ENCODE results near the gene IGFBP7.

The IGFBP7 gene

GRCh38 chr4:57044996-57045395 is 65.2 kb downstream of the IGFBP7 start:
- no peak overlapping the region for H3K4me3 ChIP-seq (replicated peaks; ENCODE audit: low read depth, low read length)
- TF ChIP-seq CTCF (IDR thresholded peaks at IDR 0.05; ENCODE audit: low read length, missing control alignments): no peak
- peak; percentile 49 for DNase-seq (ENCODE audit: low read depth)

DNA sequence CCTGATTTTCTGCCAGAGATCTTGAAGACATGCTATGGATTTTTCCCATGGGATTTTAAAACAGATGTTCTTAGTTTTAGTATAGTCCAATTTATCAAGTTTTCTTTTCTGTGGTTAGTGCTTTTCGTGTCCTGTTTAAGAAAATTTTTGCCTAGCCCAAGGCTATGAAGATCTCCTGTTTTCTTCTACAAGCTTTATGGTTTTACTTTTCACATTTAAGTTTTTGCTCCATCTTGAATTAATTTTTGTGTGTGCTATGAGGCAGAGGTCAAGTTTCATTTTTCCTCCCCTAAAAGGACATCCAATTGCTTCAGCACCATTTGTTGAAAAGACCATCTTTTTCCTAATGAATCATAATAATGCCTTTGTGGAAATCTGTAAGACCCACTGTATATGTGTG is 65.9 kb downstream of the IGFBP7 start:
- no peak for DNase-seq (ENCODE audit: low read depth)
- no peak overlapping the region for H3K4me3 ChIP-seq (replicated peaks; ENCODE audit: low read depth, low read length)

GRCh38 chr4:57043347-57044251 is 66.6 kb downstream of the IGFBP7 start:
- DNase-seq (ENCODE audit: low read depth): peak; percentile 82
- no peak overlapping the region for H3K4me3 ChIP-seq (replicated peaks; ENCODE audit: low read depth, low read length)
- no peak for TF ChIP-seq CTCF (IDR thresholded peaks at IDR 0.05; ENCODE audit: low read length, missing control alignments)

More for the DNA sequence above, 65.9 kb downstream of the IGFBP7 start:
- no peak for TF ChIP-seq CTCF (IDR thresholded peaks at IDR 0.05; ENCODE audit: low read length, missing control alignments)

- no peak for TF ChIP-seq CTCF (IDR thresholded peaks at IDR 0.05; ENCODE audit: low read length, missing control alignments)
- DNase-seq (ENCODE audit: low read depth): peak; percentile 58
- no peak overlapping the region for H3K4me3 ChIP-seq (replicated peaks; ENCODE audit: low read depth, low read length)
Measured at GRCh38 chr4:57042711-57043169, 67.4 kb downstream of the IGFBP7 start.

- DNase-seq (ENCODE audit: low read depth): no peak
- no peak overlapping the region for H3K4me3 ChIP-seq (replicated peaks; ENCODE audit: low read depth, low read length)
- no peak for TF ChIP-seq CTCF (IDR thresholded peaks at IDR 0.05; ENCODE audit: low read length, missing control alignments)
Measured at GRCh38 chr4:57041020-57041419, 69.2 kb downstream of the IGFBP7 start.

GRCh38 chr4:57040510-57040909 is 69.7 kb downstream of the IGFBP7 start:
- no peak overlapping the region for H3K4me3 ChIP-seq (replicated peaks; ENCODE audit: low read depth, low read length)
- TF ChIP-seq CTCF (IDR thresholded peaks at IDR 0.05; ENCODE audit: low read length, missing control alignments): no peak
- no peak for DNase-seq (ENCODE audit: low read depth)

All from fibroblast of pulmonary artery (primary cell).